Measurements from ENCODE around the gene CBARP.
A peak's percentile ranks its signal among the peaks of the same experiment; 100 is the strongest.

CBARP gene, protein sequence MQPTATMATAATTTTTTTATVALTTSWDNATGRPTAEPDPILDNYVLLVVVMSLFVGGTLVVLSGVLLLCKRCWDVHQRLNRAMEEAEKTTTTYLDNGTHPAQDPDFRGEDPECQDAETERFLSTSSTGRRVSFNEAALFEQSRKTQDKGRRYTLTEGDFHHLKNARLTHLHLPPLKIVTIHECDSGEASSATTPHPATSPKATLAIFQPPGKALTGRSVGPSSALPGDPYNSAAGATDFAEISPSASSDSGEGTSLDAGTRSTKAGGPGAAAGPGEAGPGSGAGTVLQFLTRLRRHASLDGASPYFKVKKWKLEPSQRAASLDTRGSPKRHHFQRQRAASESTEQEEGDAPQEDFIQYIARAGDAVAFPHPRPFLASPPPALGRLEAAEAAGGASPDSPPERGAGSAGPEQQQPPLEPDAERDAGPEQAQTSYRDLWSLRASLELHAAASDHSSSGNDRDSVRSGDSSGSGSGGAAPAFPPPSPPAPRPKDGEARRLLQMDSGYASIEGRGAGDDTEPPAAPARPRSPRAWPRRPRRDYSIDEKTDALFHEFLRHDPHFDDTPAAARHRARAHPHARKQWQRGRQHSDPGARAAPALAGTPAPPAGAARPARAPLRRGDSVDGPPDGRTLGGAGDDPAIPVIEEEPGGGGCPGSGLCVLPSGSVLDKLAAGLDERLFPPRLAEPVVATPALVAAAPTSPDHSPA

DNA sequence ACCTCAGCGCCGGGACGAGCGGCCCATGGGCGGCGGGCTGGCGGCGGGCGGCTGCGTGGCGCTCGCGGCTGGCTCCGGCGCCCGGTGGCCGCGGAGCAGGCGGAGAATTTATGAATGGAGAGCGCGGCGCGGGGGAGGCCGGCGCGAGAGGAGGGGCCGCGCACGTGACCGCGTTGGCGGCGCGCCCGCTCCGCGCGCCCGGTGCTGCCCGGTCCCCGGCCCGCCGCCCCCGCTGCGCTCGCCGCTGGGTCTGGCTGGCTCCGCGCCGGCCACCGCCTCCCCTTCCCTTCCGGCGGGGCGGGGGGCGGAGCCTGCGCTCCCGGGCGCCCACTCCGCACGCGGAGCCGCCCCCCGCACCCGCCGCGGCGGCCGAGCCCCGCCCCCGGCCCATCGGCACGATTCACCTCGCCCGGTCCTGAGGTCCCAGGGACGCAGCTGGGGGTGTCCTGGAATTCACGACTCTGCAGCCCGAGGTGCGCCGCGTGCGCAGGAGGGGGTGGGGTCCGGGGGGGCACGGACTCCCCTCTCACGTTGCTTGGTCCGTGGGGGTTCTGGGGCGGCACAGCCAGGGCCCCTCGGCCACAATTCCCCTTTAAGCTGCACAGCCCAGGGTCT, at the start of gene CBARP:
Gene CBARP (minus strand): TSS at position 252 of the 615 bp plus-strand sequence. CDS start 1,905 bp downstream, outside the sequence.
- peak; percentile 62 for DNase-seq (ENCODE audit: low spot score)

DNA sequence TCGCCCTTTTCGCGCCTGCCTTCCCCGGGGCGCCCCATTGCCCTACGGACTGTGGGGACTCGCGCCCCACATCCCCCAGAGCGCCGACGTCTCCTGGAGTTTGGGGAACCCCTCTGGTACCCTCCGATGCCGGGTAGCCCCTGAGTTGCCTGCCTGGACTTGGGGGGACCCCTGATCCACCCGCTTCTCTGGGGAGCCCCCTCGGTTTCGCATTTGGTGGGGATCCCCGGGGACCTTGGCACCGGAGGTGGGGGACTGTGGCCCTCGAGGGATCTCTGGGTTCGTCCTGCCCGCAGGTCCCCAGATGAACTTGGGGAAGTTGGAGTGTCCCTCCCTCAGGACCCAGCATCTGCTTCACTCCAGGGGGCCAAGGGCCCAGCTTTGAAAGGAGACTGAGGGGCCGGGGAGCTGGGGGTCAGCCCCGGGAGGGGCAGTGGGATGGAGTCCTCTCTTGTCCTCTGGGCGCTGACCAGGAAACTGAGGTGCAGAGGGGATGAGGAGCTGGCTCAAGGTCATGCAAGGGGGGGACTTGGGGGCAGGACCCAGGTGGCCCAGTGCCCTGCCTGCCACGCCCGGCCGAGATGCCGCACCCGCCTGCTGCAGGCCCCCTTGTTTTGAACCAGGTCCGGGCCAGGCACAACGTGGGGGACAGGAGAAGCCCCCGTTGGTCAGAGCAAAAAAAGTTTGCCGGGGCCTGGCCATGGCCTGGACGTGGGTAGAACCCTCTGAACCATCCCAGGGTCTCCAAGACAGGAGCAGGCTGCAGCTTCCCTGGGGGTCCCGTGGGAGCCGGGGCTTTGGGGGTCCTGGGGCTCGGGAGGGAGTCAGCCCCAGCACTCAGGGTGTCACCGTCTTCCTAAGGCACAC, 48.9 kb upstream of the CBARP start:
- DNase-seq (ENCODE audit: low spot score), result no peak

DNA sequence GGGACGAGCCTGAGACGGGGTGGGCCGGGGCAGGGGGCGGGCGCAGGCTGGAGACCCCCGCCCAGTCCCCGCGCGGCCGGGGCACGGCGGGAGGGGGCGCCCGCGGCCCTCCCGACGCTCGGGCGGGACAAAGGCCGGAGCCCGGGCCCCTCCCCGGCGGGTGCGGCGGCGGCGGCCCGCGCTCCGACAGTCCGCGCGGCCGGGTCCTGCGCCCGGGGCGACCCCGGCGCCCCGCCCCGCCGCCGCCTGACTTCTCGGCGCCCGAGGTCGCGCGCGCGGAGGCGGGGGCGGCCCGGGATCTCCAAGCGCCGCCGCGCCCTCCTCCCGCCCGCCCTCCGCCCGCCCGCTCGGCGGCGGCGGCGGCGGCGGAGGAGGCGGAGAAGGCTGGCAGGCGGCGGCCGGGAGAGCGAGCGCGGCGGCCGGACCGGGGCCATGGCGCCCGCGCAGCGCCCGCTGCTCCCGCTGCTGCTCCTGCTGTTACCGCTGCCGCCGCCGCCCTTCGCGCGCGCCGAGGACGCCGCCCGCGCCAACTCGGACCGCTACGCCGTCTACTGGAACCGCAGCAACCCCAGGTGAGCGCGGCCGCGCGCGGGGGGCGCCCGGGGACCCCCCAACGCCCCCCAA, 48.0 kb upstream of the CBARP start, which contains the start of gene EFNA2:
Gene EFNA2 (plus strand): TSS at position 137 of the 624 bp plus-strand sequence. CDS start 296 bp downstream, at position 433.
- DNase-seq (ENCODE audit: low spot score), result peak; percentile 56

DNA sequence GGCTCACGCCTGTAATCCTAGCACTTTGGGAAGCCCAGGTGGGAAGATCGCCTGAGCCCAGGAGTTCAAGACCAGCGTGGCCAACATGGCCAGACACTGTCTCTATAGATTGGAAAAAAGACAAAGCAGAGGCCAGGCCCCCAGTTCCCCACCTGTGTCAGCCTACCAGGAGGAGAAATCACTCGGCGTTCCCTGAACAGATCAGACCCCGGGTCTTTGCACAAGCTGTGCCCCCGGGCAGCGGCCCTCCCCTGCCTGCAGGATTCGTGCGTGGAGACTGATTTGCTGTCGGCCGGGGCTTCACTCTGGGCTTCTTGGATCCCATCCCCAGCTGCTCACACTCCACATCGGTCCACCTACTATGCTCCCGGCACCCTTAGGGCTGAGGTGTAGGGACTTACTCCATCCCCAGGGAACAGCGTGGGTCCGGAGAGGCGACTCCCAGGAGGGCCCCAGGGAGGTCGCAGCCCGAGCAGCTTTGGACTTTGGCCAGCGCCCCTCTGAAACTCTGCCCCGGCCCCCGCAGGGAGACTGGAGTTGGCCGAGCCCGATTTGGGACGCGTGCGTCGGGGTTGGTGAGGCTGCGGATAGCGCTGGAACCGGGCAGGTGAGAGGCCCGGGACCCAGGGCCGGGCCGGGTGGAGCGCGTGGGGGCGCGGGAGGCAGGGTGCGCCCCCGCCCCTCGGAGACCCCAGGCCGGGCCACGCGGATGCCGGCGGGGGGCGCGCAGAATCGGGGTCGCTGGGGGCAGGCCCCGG, 47.4 kb upstream of the CBARP start:
- no peak for DNase-seq (ENCODE audit: low spot score)

DNA sequence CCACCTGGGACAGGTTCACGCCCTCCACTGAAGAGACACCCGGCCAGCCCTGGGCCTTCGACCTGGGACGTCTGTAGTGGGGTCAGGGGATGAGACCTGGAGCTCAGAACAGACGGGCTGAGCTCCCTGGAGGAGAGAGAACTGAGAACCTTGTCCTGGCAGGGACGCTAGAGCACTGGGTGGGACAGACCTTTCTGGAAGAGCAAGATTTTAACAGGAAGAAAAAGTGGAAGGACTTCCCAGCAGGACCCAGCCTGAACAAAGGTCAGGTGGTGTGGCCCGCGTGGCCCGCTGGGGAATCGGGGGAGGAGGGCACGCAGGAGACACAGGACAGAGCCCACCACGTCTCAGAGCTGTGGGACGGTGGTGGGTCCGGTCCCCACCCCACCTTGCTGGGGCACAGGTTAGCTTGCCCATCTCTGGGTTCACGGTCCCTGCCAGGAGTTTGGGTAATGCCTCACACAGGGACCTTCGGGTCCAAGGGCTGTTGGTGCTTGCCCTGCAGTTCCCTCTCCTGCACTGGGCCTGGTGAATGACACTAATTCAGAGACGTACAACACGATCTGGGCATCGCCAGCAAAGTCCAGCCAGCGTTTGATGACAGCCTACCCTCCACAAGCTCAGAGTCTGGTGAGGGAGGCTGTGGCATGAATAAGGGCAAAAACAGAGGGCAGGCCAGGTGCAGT, 46.6 kb upstream of the CBARP start:
- no peak for DNase-seq (ENCODE audit: low spot score)

DNA sequence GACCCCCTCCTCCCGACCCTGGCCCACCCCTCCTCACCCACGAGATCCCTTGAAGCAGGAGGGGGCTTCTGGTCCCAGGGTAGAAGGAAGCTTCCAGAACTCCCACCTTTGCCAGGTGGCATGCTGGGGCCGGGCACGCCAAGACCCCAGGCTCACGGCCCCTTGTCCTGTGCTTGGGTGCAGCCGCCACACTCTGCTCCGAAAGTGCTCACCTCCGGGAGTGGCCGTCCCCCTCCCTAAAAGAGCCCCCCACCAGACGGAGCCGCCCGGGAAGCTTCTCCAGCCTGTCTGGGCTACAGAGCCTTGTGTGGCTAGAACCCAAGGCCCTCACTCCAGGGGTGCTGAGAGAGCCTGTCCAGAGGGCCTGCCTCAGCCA, 46.1 kb upstream of the CBARP start:
- DNase-seq (ENCODE audit: low spot score), result no peak

DNA sequence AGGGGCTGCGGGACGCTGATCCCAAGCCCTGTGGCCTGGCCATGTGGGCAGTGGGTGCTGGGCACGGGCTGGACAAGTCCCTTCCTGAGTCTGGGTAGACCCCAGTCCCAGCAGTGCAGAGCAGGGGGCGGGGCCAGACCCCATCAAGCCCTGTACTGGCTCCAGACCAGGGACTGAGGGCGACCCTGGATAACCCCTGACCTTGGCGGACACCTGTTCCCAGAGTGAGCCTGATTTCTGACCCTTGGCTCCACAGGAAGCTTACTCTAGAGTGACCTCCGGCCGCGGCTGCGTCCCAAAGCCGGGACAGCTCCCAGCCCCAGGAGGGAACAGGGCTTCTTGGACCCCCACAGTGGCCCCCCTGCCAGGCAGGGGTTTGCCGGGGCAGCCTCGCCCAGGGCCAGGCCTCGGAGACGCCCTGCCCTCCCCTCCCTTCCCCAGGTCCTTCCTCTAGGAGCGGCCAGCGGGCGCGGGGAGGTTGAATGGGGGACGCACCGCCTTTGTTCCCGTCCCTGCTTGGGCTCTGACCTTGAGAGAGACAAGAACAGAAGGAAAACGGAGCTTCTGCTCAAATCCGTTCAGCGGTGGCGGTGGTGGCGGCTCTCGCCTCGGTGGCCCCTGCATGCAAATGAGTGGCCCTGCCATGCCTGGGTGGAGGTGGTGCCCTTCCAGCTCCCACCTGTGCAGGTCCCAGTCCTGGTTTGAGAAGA, 45.6 kb upstream of the CBARP start:
- no peak for DNase-seq (ENCODE audit: low spot score)

DNA sequence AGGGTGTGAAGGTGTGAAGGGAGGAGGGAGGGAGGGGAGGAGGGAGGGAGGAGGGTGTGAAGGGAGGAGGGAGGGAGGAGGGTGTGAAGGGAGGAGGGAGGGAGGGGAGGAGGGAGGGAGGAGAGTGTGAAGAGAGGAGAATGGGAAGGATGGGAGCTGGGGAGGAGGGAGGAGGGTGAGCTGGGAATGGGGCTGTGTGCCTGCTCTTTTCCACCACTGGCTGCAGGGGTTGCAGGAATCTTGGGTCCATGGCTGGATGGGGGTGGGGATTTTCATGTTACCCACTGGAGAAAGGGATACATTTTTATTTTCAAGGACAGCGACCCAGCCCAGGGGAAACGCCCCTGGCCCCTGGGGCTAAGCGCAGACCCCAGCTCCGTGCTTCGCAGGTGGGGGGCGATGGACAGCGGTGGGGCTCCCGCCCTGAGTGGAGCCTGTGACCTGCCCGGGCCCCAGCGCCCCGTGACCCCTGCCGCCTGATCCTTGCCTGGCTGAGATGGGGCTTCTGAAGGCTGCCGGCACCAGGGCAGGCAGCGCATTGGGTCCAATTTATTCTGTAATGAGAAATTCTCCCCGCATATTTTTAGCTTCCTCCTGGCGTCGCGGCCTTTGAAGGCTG, 44.9 kb upstream of the CBARP start:
- no peak for DNase-seq (ENCODE audit: low spot score)

DNA sequence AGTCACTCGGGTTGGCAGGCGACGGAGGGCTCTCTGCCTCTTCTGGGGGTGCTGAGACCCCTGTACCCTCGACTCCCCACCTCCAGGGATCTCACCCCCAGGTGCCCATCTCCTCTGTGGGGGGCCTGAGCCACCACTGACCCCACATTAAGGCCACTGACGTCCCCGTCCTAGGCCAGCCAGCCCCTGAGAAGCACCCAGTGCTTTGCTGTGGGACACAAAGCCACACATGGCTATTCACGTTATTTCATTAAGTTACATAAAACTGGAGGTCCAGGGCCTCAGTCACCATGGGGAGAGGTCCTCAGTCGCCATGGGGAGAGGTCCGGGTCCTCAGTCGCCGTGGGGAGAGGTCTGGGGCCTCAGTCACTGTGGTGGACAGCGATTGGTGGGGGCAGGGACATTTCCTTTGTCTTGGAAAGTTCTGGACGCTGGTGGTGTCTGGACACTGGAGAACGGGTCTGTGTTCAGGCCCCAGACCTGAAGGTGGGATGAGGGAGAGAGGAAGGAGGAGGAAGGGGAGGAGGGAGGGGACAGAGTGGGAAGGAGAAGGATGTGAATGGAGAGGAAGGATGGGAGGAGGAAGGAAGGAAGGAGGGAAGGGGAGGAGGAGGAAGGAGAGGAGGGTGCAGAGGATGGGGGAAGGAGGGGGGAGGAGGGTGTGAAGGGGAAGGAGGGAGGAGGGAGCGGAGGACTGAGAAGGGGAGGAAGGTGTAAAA, 43.9 kb upstream of the CBARP start:
- no peak for DNase-seq (ENCODE audit: low spot score)

DNA sequence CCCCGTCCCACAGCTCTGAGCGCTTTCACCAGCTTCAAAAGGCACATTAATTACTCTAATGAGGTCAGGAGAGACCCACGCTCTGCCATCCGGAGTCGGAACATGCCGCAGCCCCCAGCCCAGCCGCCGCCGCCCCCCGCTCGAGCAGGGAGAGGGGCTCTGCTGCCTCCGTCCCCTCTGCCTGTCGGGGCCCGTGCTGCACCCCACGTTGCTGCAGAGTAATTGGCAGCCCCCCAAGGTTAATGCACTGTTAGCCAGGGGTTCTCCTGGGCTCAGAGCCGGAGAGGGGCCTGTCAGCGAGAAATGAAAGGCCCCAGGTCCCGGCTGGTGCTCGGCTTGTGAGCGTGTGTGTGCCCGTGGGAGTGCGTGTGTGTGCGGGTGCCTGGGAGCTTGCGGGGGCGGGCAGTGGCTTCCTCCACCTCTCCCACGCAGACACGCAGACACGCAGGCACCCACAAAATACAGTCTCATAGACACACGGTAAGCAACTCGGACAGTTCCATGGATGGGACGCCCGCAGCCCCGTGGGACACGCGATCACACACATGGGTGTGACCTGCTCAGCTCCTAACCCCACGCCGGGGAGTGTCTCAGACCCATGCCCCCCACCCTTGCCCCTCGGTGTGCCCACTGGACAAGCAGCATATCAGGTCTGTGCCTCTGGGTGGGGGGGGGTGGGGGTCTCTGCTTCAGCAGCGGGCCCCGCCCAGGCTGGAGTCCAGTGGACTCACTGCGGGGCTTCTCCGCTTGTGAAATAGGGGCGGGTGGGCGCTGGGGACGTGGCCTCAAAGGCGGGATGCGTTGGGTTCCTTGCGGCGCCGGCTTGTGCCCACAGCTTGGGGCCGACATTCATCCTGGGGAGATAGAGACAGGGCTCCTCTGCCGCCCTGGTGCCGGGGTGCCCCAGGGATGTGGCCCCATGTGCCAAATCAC, 43.1 kb upstream of the CBARP start:
- no peak for DNase-seq (ENCODE audit: low spot score)

DNA sequence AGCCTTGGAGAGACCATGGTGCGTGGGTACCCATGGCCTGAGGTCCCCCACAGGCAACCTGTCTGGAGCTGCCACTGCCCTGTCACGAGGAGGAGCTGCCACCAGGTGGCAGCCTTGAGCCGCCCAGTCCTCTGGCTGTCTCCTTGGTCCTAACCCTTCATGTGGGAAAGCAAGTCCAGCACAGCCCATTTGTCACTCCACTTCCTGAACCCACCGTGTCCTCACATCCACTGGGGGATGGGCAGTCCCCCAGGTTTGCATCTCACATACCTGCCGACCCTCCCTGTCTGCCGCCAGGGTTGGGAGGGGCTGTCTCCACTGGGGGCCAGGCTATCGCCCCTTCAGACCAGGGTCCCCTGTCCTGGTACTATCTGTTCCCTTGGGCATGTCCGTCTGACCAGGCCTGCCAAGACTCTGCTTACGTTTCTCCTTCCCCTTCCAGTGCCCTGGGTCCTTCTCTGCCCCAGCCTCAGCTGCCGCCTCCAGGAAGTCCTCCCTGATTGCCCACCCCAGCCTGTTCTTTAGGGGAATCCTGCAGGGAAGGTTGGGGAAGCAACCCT, 42.1 kb upstream of the CBARP start:
- DNase-seq (ENCODE audit: low spot score), result peak; percentile 90

DNA sequence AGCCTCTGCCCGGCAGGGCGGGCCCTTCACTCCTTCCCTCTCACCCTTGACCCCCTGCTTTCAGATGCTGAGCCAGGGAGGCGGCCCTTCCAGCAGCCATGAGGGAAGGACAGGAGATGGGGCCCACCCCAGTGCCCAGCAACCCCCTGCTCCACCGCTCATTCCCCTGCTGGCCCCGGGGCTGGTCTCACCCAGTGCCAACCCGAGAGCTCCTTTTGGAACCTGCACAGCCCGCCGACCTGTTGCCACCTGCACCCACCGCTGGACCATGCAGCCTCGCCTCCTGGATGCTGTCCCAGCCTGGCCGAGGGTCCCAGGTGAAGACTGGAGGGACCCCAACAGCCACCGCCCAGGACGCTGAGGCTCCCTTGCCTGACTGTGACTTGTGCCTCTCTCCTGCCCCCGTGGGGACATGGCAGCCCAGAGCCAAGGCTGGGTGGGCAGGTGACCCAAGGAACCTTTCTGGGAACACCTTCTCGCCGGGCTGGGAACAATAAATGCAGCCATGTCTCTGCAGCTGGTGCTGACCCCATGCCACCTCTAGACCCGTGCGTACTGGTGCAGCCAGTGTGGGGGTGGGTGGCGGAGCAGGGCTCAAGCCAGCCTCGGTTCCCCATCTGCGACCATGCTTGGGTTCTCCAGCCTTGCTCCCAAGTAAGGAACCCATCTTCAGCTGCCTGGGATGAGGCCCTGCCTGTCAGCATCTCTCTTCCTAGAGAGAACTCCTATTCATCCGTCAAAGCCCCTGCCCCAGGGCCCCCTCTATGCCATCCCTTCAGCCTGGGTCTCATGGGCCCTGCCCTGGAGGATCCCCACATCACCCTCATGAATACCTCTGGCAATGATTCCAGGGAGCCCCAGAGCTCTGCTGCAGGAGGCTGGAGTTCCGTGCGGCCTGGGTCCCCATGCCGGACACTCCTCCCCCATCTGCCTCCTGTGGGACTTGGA, 41.2 kb upstream of the CBARP start:
- DNase-seq (ENCODE audit: low spot score), result no peak

DNA sequence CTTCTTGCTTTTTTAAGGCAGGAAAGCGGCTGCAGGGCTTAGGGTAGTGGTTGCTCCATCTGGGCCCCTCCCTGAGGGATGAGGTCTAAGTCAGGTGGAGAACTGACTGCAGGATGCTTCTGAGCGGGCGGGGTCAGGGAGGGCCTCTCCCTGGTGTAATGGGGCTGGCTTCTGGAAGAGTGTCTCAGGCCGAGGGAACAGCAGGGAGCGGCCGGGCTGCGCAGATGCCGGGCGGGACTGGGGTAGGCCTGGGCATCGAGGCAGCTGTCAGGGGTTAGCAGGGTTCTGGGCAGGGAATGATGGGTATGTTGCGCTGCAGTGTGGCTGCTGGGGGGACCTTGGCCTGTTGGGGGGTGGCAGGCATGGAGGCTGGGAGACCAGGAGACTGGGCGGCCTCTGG, 40.3 kb upstream of the CBARP start:
- no peak for DNase-seq (ENCODE audit: low spot score)

DNA sequence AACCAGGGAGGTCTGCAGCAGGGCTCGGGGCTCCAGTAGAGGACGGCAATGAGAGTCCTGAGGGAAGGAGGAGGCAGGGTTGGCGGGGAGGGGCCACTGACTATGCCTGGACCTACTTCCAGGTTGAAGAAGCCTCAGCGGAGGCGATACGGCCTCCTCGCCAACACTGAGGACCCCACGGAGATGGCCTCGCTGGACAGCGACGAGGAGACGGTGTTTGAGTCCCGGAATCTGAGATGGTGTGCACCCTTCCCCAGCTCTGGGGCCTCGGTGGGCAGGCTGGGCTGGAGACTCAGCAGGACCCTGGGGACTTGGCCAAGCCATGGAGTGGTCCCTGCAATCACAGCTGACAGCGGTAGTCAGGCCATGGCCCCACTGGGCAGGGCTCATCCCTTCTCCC, 39.3 kb upstream of the CBARP start:
- DNase-seq (ENCODE audit: low spot score), result no peak

DNA sequence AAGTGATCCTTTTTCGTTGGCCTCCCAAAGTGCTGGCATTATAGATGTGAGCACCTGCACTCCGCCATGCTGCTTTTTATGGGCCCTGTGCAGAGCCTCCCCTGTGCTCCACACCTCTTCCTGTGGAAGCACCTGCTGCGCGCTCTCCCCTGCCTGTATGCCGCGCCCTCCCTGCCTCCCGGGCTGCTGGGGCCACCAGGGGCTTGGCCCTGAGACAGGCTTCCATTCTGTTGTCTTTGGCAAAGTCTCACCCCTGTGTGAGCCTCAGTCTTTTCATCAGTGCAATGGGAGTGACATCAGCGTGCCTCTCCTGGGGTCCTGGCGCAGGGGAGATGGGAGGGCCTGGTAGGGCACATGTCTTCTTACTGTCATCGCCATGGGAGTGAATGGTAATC, 38.8 kb upstream of the CBARP start:
- no peak for DNase-seq (ENCODE audit: low spot score)

Measured in AG20443 (cell line).